Gastrocnemius medialis (tissue), 4 donors: ENCODE results near the gene NUP85. TPM values are rescaled to one million over a fixed set of nuclear protein-coding genes. Genes with fewer than 3 reads are reported as not detected.

Experiments used
- ATAC-seq, 2 donors: fragments of 150-250 bp; one replicate each; pipeline ENCODE4 v1.9.1; 2016
- DNase-seq, 2 donors: peaks; one replicate each; pipeline ENCODE4 v3.0.0-alpha.2; 2019
- H3K27ac ChIP-seq, 4 donors: fragments of 200-600 bp; sonication (generic); 1 replicate in 1 of 4; 2 replicates in 3 of 4; pipeline ENCODE4 v1.5.1; 2016 to 2018; ENCODE audit warnings: mild to moderate bottlenecking in 2 of 4, moderate library complexity in 1 of 4
- H3K27me3 ChIP-seq, 3 donors: fragments of 200-600 bp; sonication (generic) in 2 of 3; 1 replicate in 1 of 3; 2 replicates in 2 of 3; pipeline versions ENCODE4 v1.5.1 to v1.6.0; 2016 to 2019; ENCODE audit warnings: mild to moderate bottlenecking in 1 of 3, moderate library complexity in 1 of 3
- H3K36me3 ChIP-seq, 2 donors: fragments of 200-600 bp; sonication (generic) in 1 of 2; one replicate each; pipeline ENCODE4 v1.5.1; 2017 to 2018
- H3K4me1 ChIP-seq, 2 donors: fragments of 200-600 bp; sonication (generic) in 1 of 2; one replicate each; pipeline ENCODE4 v1.5.1; 2016 to 2017; ENCODE audit warnings: mild to moderate bottlenecking in 2 of 2
- H3K4me3 ChIP-seq, 4 donors: fragments of 200-600 bp; sonication (generic) in 3 of 4; 1 replicate in 1 of 4; 2 replicates in 3 of 4; pipeline ENCODE4 v1.5.1; 2016 to 2019; ENCODE audit warnings: mild to moderate bottlenecking in 2 of 4
- H3K9me3 ChIP-seq, 3 donors: fragments of 200-600 bp; sonication (generic) in 2 of 3; 1 replicate in 1 of 3; 2 replicates in 2 of 3; pipeline ENCODE4 v1.5.1; 2016 to 2019
- CTCF ChIP-seq, 5 experiments: fragments of 450-650 bp in 3 of 5; fragments of 200-600 bp in 2 of 5; sonication (generic) in 2 of 5; IDR thresholded peaks in 4 of 5; conservative IDR thresholded peaks in 1 of 5; 1 replicate in 4 of 5; 2 replicates in 1 of 5; pipeline ENCODE4 v1.5.1; 2016 to 2019; ENCODE audit warnings: antibody characterized with exemption in 5 of 5, mild to moderate bottlenecking in 3 of 5, moderate library complexity in 3 of 5
- POLR2A ChIP-seq, 2 donors: fragments of 450-650 bp; IDR thresholded peaks; one replicate each; pipeline ENCODE4 v1.6.1; 2017; ENCODE audit warnings: antibody characterized with exemption in 2 of 2, mild to moderate bottlenecking in 2 of 2, moderate library complexity in 2 of 2
- in situ Hi-C, 4 donors: fragments of 200-750 bp; cut with MboI; loops; one replicate each; pipeline versions ENCODE4 v1.15.0 to v1.8.0; 2017; ENCODE audit warnings: low sequenced_read_pairs in 4 of 4
- intact Hi-C: fragments of 100-400 bp; cut with DNase I; formaldehyde crosslinking; loops from one replicate; pipeline ENCODE4 v1.15.1; 2023; ENCODE audit warnings: low total_unique reads
- total RNA-seq, 4 donors: library from RNA; depleted of rRNA; stranded (reverse); fragments of >200 nt; gene quantifications; one replicate each; pipeline versions ENCODE4 v1.1.0 to v1.2.3, GENCODE V29; 2016

The NUP85 gene
- total RNA-seq, 4 donors from 2014 or later: 9.4 to 27.7 (median 13.6) TPM

GRCh38 chr17:75261336-75262111 lies 56.0 kb downstream of the NUP85 start, which contains the start of the genes GGA3 and MRPS7:
GGA3 (minus strand) TSS chr17:75261606; CDS start chr17:75261587, 19 bp downstream.
MRPS7 (plus strand) TSS chr17:75261879; CDS start chr17:75261901, 22 bp downstream.
- Histone ChIP-seq H3K4me1 (peaks cover 21 to 40% of the 10 kb centered on the region in 2 donors), H3K36me3 (peaks cover 0 to 33% of the 10 kb centered on the region in 2 donors), H3K9me3 (no peaks in the 10 kb centered on the region), H3K4me3 (peak within 1 kb of the TSS; percentile 94 to 100 (median 98)), H3K27ac (peak within 1 kb of the TSS; percentile 95 to 99 (median 98)), H3K27me3 (no peaks in the 10 kb centered on the region)
- ATAC-seq: peak; percentile 95 to 98
- in situ Hi-C loops (no loop called here), intact Hi-C loops (loop anchor here (10.0 kb wide), 1 partner anchor 253 kb away; the partner anchor contains the start of genes CASKIN2 and TSEN54)
- TF ChIP-seq POLR2A (IDR thresholded peaks at IDR 0.05): peak; percentile 75 to 81
- TF ChIP-seq CTCF (IDR thresholded peaks at IDR 0.05 in 4 of 5, conservative IDR thresholded peaks at IDR 0.05 in 1 of 5): no peak
- DNase-seq: peak; percentile 92 to 93

- H3K4me3 ChIP-seq: peak overlapping the region; percentile 94 to 100 (median 98)
- DNase-seq (peak in 1 of 2 donors; percentile 40), ATAC-seq (peak; percentile 25 to 34)
- TF ChIP-seq POLR2A (IDR thresholded peaks at IDR 0.05): no peak
- no peak for TF ChIP-seq CTCF (IDR thresholded peaks at IDR 0.05 in 4 of 5, conservative IDR thresholded peaks at IDR 0.05 in 1 of 5)
- peak overlapping the region; percentile 95 to 99 (median 98) for H3K27ac ChIP-seq
- peaks cover 21 to 40% of the 10 kb centered on the region in 2 donors for H3K4me1 ChIP-seq
- in situ Hi-C loops: no loop called here
- intact Hi-C loops: loop anchor here (10.0 kb wide), 1 partner anchor 253 kb away; the partner anchor contains the start of genes CASKIN2 and TSEN54
- no peaks in the 10 kb centered on the region for H3K9me3 ChIP-seq
- no peaks in the 10 kb centered on the region for H3K27me3 ChIP-seq
- peaks cover 0 to 40% of the 10 kb centered on the region in 2 donors for H3K36me3 ChIP-seq
These were observed 56.7 kb downstream of the NUP85 start for GRCh38 chr17:75262112-75262606.

GRCh38 chr17:75263055-75263454 lies 57.6 kb downstream of the NUP85 start:
- Histone ChIP-seq H3K4me3 (peak overlapping the region in 2 of 4 donors; percentile 94 to 99), H3K36me3 (peaks cover 0 to 43% of the 10 kb centered on the region in 2 donors), H3K27ac (peak overlapping the region in 2 of 4 donors; percentile 95 to 99), H3K4me1 (peaks cover 21 to 45% of the 10 kb centered on the region in 2 donors), H3K9me3 (no peaks in the 10 kb centered on the region), H3K27me3 (no peaks in the 10 kb centered on the region)
- DNase-seq (no peak), ATAC-seq (no peak)
- intact Hi-C loops (loop anchor here (10.0 kb wide), 1 partner anchor 252 kb away; the partner anchor contains the start of genes CASKIN2 and TSEN54), in situ Hi-C loops (no loop called here)
- TF ChIP-seq CTCF (IDR thresholded peaks at IDR 0.05 in 4 of 5, conservative IDR thresholded peaks at IDR 0.05 in 1 of 5) (no peak), POLR2A (IDR thresholded peaks at IDR 0.05) (no peak)

GRCh38 chr17:75265614-75266315 lies 60.3 kb downstream of the NUP85 start:
- in situ Hi-C loops: no loop called here
- TF ChIP-seq CTCF (IDR thresholded peaks at IDR 0.05 in 4 of 5, conservative IDR thresholded peaks at IDR 0.05 in 1 of 5): no peak
- no peak for TF ChIP-seq POLR2A (IDR thresholded peaks at IDR 0.05)
- H3K27me3 ChIP-seq: no peaks in the 10 kb centered on the region
- peak overlapping the region in 1 of 4 donors; percentile 40 for H3K27ac ChIP-seq
- peaks cover 0 to 43% of the 10 kb centered on the region in 2 donors for H3K36me3 ChIP-seq
- peaks cover 21 to 31% of the 10 kb centered on the region in 2 donors for H3K4me1 ChIP-seq
- ATAC-seq (no peak), DNase-seq (no peak)
- intact Hi-C loops: loop anchor here (10.0 kb wide), 1 partner anchor 249 kb away; the partner anchor contains the start of genes CASKIN2 and TSEN54
- H3K4me3 ChIP-seq: no peak overlapping the region
- no peaks in the 10 kb centered on the region for H3K9me3 ChIP-seq
